GM19395 (cell line): Measurements from ENCODE around the gene LSG1.
"Not testable (repeated sequence)": the region's sequence is repeated elsewhere in the genome, so short reads cannot be mapped to it uniquely, and the experiment has no call there.

Source experiments
- ATAC-seq: cut with Tn5 transposase; IDR thresholded peaks from one replicate; pipeline ENCODE4 v1.9.1; 2021; ENCODE audit warnings: mild to moderate bottlenecking, moderate library complexity; ENCODE audit not compliant: unreplicated experiment

LSG1 gene

GRCh38 chr3:194619741-194620140 lies 52.2 kb downstream of the LSG1 start:
- ATAC-seq = no peak

- no peak for ATAC-seq
These were observed 53.0 kb downstream of the LSG1 start for GRCh38 chr3:194618858-194619608.

- ATAC-seq = no peak
These were observed 54.2 kb downstream of the LSG1 start for GRCh38 chr3:194617827-194618226.

GRCh38 chr3:194617143-194617671 lies 54.8 kb downstream of the LSG1 start:
- no peak for ATAC-seq

- ATAC-seq = no peak
These were observed 56.8 kb downstream of the LSG1 start for GRCh38 chr3:194615226-194615625.

- no peak for ATAC-seq
These were observed 59.8 kb downstream of the LSG1 start for GRCh38 chr3:194612221-194612620.

GRCh38 chr3:194610689-194611088 lies 61.3 kb downstream of the LSG1 start:
- ATAC-seq = no peak

GRCh38 chr3:194609601-194610000 lies 62.4 kb downstream of the LSG1 start:
- ATAC-seq = no peak

- no peak for ATAC-seq
These were observed 63.0 kb downstream of the LSG1 start for GRCh38 chr3:194608981-194609380.

GRCh38 chr3:194607592-194608389 lies 64.2 kb downstream of the LSG1 start:
- ATAC-seq = no peak

GRCh38 chr3:194606941-194607340 lies 65.0 kb downstream of the LSG1 start:
- ATAC-seq = no peak

- no peak for ATAC-seq
These were observed 65.8 kb downstream of the LSG1 start for GRCh38 chr3:194606163-194606562.

- not testable (repeated sequence) for ATAC-seq
These were observed 66.7 kb downstream of the LSG1 start for GRCh38 chr3:194605314-194605713.

- ATAC-seq = no peak
These were observed 67.2 kb downstream of the LSG1 start for GRCh38 chr3:194604837-194605236.

- ATAC-seq = no peak
These were observed 67.9 kb downstream of the LSG1 start for GRCh38 chr3:194604126-194604525.

- no peak for ATAC-seq
These were observed 69.3 kb downstream of the LSG1 start for GRCh38 chr3:194602669-194603171.

GRCh38 chr3:194598771-194599557 lies 73.0 kb downstream of the LSG1 start:
- ATAC-seq = no peak

GRCh38 chr3:194596906-194597305 lies 75.1 kb downstream of the LSG1 start:
- no peak for ATAC-seq

GRCh38 chr3:194592798-194593752 lies 78.9 kb downstream of the LSG1 start:
- ATAC-seq = peak; percentile 48
